T follicular helper cell (primary cell): ENCODE data around the gene GPR137B.

Experiments used
- DNase-seq: peaks from one replicate; pipeline ENCODE4 v3.0.0-alpha.2; 2020; ENCODE audit warnings: low read depth

GPR137B gene

DNA sequence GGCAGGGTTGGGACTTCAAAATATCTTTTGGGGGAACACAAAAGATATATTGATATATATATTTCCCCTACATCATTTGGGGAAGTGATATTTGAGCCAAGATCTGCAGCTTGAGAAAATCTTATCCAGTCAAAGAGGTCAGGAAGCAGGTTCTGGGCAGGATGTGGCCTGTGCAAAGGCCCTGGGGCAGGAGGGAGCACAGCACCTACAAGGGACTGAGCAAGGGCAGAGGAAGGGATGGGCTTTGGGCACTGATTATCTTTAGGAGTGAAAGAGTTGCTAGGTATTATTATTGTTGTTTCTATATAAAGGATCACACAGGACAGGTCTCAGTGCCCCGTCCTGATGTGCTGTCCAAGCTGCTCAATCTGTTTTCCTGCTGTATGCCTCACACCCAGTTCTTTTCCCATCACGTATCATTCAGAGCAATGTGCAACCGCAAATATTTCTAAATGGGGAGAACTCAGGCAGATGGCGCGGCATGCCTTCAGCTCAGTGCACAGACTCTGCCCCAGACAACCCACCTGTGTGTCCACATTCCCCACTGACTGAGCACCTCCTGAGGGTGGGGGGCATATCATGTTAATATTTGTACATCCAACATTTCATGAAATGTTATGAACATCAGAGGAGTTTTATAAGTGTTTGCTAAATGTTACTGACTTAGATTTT is 28.1 kb upstream of the GPR137B start:
- no peak for DNase-seq

DNA sequence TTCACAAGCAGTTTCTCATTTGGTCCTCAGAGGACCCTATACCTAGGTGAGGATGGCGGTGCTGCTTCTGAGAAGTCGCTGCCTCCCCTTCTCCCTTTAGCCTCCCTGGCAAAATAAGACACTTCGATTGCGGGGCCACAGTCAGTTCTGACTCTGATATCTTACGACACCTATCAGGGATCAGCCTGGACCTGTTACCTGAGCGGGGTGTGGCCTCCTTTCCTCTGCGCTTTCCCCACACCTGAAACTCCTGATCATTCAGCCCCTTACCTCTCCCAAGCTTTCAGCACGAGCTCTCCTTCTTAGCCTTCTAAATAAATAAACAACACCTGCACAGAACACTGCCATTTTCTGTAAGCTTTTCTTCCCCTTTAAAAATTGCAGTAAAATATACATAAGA is 24.6 kb upstream of the GPR137B start:
- DNase-seq: no peak

DNA sequence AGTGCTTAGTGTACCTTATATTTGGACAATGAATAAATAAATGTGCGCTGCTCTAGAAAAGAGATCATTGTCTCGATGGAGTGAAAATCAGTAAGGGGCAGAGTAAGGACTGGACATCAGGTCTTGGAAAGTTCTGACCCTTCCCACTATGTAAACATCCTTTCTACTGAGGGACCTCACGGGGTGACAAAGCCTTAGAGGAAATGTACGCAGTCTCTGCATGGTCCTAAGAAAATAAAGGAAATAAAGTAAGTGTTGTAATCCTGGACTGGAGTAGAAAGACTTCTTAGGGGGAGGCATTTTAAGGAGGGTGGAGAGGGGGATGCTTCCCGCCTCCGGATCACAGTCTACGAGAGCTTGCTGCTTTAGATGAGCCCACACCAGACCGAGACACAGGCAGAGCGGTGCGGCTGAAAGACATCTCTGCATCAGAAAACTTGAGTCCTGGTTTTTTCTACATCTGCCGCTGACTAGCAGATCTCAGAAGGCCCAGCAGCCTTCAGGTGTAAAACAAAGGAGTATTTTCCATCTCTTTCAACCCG is 22.3 kb upstream of the GPR137B start:
- no peak for DNase-seq

DNA sequence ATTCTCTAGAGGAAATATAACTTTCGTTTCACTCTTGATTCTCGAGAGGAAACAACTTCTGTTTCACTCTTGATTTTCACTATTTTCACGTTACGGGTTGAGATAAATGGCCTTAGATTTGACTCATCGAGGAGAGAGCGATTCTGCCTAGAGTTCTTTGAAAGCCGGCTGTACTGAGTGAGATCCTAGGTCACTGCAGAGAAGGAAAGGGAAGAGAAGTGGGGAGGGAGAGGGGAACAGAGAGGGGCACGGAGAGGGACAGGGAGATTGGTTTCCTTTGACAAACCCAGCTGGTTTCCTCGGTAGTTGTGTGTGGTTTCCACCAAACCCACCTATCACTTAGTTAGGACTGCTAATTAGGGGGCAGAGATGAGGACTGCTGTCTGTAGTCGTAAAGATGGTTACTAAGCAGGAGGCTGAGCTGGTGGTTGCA is 21.6 kb upstream of the GPR137B start:
- DNase-seq: no peak

DNA sequence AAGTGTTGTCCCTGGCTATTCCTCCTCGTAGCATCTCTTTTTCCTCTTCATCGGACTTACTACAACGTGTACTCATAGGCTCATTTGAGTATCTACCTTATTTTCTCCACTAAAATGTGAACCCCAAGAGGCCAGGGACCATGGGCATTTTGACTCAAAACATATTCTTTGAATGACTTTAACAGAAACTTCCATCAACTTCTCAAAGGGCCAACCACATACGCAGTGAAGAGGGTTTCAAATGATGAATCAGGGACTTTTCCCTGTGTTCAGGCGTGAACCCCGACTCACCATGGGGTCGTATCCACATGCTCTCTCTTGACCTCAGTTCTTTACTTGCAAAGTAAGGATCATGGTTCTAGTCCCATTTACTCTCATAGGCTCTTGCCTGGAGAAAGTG is 20.2 kb upstream of the GPR137B start:
- DNase-seq: no peak

DNA sequence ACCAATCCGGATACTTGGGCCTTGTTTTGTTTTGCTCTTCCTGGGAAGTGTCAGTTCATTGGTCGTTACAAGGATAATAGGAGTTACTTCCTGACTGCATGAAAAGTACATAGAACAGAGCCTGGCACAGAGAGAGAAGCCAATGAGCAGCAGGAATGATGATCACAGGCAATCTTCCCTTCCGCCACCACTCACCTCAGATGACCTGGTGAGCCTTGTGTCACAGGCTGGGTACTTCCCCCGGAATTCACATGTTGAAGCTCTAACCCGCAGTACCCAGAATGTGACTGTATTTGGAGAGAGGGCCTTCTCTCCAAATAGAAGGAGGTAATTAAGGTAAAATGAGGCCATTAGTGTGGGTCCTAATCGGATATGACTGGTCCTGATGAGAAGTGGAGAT is 18.8 kb upstream of the GPR137B start:
- DNase-seq: no peak

DNA sequence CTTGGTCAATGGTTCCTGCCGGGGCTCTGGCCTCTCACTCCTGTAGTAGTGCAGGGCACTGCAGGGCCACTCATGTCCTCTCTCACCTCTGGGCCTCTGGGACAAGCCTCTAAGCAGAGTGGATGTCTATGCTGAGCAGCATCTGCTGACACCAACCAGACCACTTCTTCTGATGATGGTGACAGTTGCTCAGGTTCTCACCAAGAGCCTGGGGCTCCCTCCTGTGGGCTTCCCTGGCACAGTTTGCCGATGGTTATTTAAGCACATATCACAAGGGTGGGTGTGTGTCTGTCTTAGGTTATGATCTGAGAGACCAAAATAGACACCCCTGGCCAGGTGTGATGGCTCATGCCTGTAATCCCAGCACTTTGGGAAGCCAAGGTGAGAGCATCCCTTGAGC is 17.4 kb upstream of the GPR137B start:
- no peak for DNase-seq

DNA sequence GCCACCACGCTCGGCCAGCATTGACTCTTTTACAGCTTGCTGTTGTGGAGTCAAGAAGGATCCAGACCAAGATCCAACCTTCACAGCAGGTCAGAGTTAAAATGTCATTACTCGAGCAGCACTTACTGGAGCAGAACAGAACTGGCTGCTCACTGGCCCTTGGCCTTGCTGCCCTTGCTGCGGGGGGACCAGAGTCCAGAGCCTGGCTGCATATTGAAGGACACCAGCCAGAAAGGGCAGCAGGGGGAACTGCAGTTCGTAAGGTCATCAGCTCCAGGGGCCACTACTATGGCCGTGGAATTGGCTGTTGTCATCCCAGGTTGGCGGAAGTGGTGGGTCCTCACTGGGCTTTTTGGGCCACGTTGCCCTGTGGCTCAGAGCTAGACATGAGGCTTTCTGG is 15.3 kb upstream of the GPR137B start:
- no peak for DNase-seq

DNA sequence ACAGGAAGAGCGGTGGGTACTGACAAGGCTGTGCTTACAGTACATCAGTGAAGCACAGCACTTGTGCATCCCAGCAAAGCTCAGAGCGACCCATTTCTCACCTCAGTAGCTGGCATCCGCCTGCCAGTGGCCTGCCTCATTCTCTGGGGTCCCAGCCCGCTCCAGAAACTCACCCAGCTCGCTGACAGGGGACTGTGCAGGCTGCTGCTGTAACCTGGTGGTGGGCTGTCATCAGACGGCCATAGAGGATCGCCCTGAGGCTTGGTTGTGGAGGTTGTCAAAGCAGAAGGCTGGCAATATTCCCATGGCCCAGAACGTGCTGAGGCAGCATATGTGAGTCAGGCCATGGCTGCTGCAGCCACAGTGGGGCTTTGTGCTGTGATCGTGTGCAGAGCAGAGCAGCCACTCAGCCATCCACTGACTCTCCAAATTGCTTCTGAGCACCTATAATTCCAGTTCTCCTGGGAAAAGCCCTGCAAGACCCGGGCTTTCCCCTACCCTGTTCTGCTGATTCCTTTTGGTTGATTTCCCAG is 13.6 kb upstream of the GPR137B start:
- no peak for DNase-seq

DNA sequence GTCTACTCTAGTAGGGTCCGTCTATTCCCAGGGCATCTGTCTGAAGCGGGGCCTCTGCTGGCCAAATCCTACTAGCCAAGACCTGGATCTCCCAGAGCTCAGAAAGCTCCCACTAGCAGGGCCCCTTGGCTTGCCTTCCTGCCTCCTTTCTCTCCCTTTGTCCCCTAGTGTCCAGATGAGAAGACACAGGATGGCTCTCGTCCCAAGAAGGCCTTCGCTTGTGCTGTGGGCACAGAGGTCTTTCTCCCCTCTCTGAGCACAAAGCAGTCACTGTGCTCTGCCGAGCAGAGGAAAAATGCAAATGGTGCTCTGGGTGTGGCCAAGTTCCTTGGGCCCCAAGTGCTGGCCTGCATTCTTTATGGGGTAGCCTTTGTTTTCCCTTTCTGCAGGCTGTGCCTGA is 13.0 kb upstream of the GPR137B start:
- no peak for DNase-seq

DNA sequence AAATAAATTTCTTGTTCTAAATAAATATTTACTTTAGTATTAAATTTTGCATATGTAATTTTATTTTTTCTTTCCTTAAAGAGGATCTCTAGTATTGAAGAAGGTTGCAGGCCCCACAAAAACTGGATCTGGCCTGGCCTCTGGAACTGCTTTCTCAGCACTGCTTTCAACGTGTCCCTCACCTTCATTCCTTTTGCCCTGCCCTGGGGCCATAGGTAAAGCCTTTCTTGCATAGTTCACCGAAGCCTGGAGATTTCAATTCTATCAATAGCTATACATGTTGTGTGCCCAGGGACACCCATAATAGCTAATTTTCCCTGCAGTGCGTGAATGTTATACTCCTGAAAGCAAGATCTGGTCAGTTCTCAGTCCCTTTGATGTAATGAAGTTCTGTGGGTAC is 12.0 kb upstream of the GPR137B start:
- no peak for DNase-seq

DNA sequence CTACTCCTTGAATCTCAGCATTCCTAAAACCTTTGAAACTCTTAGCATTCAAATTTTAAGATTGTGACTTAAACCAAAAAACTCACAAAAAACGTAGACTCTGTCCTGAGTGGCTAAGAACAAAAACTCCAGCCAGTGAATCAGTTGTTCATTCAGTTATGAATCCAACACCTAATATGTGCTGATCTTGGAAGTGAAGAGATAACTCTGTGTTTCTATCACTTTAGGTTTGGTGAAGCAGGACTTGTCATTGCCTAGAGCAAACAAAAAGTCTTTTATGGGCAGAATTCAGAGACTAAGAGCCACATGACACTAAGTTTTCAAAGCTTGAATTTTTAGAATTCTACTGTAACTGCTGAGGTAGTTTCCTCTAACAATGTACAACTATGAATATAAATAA is 10.4 kb upstream of the GPR137B start:
- no peak for DNase-seq

DNA sequence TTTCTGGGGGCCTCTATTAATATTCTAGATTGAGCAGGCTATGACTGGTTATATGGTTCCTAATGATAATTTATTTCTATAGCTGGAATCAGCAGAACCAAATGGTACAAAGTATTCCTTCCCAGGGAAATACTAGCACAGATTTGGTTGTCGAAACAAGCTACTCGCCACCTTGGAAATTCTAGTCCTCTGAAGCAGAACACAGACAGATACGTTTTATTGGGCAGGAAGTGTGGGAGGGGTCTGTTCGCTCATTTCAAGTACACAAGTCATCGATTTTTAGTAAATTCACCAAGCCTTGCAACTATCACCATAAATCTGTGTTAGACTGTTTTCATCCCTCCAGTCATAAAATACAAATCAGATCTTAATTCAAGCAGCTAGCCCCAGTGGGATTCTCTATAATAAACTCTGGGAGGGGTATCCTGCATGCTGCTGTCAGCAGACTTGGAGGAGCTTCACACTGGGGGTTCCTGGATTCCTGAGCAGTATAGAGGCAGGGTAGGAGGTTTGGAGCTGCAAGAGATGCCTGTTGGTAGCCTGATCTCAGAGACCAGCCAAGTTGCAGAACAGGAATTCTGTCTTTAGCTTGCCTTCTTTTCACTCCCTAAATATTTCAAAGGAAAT is 9.8 kb upstream of the GPR137B start:
- DNase-seq: no peak

DNA sequence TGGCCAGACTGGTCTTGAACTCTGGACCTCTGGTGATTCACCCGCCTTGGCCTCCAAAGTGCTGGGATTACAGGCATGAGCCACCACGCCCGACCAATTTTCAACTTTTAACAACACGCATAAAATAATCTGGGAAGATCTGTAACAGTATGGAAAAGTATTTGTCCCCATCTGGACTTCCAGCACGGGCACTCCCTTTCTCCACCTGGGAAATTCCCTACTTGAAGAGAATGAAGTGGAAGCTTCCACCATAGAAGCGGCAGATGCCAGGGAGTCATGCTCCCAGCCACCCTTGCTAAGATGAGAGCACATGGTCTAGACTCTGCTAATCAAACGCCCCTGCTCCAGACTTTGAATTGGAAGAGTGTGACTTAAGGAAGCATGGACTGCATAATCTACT is 9.0 kb upstream of the GPR137B start:
- no peak for DNase-seq

DNA sequence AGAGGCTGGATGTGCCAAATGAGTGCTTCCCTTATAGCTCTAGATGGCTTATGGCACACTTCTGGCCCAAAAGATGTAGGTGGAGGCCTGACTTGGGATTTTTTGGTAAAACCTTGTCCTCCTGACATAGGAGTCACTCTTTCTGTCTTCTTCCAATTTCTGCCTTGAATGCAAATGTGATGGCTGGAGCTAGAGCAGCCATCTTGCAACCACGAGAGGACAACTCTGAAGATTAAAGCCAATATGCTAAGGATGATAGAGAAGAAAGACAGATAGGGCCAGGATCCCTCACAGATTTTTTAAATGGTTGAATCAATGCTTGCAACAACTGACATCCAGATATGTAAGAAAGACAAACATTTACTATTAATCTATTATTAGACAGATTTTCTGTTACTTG is 8.5 kb upstream of the GPR137B start:
- no peak for DNase-seq

DNA sequence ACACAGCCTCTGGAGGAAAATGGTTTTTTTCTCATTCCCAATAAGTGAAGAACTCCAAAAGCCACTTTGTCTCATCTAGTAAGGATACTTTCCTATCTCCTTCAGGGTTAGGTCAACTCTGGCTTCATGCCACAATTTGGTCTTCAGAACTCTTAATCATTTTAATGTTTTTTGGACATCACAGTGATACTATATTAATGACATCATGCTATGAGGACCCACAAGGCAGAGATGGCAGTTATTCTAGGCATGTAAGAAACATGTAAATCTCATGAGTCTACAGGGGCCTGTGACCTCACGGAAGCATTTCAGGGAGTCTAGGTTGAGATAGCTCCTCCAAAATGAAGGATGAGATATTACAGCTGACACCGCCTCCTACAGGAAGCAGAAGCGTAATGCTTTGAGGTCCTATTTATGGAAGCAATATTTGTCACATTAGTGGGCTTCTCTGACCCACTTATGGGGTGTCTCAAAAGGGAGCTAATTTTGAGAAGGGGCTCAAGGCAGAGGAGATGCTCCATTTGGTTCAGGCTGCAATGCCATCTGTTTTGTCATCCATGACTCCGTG is 5.0 kb upstream of the GPR137B start:
- DNase-seq: no peak

DNA sequence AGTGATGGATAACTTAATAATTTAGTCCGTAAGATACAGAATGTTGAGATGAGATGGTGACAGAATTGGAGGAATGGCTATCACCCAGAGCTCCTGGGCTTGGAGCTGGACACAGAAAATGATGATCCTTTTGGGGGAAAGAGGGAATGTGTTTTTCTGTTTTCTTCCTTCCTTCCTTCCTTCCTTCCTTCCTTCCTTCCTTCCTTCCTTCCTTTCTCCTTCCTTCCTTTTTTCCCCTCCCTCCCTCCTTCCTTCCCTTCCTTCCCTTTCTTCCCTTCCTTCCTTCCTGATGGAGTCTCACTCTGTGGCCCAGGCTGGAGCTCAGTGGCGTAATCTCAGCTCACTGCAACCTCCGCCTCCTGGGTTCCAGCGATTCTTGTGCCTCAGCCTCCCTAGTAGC is 2.8 kb upstream of the GPR137B start:
- DNase-seq: no peak

DNA sequence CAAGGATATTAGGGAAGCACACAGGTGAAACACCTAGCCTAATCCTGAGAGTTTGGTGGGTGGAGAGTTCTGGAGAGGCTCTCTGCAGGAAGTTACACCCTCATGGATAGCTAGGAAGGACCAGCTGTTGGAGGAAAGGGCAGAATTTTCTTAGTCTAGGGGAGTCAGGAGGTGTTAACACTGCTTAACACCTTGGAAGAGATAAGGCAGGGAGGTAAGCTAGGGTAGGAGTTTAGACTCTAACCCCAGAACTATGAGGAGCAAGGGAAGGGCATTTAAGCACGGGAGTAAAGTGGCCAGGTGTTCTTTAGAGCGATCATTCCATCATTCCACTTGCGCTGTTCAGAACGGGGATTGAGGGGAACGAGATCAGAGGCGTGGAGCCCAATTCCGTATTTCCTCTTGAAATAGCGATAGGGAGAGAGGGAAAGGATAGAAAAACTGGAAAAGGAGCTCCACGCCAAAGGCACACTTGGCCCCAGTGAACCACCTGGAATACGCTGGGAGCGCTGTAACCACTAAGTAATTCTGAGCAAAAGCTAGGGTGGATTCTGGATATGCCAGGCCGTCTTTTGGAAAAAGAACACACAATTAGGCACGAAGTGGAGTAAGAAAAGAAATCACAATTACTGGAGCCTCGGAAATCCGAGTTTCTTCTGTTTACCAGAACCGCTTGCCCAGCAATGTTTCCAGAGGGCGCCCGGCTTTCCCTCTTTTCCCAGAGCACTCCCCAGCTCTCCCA is 1.5 kb upstream of the GPR137B start:
- no peak for DNase-seq

DNA sequence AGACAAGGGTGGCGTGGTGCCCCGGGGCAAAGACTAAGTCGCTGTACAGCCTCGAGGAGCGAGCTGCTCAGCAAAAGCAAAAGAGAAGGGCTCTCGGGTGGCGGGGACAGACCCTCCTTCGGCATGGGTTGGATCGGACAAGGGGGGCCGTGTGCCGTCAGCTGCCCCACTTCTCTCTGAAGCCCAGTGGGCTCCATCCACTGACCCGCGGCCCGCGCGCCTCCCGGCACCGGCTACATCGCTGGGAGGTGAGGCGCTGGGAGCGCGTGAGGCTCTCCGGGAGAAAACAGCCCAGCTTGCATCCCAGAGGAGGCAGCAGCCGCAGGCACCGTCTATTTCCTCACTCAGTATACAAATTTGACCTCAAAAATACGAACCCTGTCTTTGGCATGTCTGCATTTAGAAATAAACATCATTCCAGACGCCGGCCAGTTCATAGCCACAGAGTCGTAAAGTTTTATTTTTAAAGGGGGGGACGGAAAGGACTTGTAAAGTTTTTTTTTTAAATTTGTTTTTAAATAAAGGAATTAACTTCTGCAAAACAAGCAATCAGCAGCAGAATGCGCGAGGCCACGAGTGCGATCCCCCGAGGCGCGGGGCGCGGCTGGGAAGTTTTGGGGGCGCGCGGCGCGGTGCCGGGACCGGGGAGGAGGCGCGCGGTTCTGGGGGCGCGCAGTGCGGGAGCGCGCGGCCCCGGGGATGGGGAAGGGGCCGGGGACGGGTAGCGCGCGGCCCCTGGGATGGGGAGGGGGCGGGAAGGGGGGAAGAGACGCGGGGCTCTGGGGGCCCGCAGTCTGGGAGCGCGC is 689 bp upstream of the GPR137B start:
- no peak for DNase-seq

DNA sequence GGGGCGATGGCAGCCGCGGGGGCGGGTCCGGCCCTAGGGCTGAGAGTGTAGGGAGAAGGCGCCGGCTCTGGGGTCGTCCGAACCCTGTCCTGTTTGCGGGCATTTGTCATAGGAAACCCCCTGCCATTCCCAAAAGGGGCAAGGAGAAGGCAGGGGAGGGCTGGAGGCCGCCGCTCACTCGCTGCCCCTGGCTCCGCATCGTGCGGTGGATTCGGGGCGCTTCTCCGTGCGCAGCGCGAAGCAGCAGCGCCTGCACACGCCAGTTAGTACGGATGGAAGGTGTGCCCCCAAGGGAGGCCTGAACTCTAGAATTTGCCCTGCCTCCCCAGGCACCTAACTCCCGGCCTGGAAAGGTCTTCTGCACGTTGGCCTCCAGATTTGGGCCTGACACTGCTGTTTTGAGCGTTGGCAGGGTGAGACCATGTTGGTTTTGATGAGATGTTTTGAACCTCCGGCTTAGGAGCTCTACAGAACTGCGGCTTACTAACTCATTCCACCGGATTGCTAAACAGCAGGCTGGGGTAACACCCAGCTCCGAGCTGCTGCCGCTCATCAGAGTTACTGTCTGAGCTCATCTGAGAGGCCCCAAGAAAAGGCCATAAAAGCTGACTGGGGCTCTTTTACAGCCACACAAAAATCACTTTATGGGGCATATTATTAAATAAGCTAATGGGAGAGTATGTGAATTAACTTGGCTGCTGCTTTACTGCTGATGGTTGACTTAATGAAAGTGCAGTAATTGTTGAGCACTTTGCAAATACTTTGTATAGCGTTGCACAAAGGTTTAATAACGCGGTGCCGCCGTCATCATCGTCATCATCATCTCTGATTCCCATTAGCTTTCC is 987 bp downstream of the GPR137B start:
- no peak for DNase-seq

DNA sequence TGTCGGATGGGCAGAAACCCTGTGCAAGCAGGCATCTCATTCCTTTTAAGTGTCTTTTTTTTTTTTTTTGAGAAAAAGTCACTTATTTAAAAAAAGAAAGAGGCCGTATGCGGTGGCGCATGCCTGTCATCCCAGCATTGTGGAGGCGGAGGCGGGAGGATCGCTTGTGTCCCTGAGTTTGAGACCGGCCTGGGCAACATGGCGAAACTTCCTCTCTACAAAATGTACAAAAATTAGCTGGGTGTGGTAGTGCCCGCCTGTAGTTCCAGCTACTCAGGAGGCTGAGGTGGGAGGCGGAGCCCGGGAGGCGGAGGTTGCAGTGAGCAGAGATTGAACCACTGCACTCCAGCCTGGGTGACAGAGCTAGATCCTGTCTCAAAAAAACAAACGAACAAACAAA is 1.7 kb downstream of the GPR137B start:
- DNase-seq: no peak
